Nephron (organoid): ENCODE results near the gene BIRC5.
A peak's percentile ranks its signal among the peaks of the same experiment; 100 is the strongest.
"Not testable (repeated sequence)": the region's sequence is repeated elsewhere in the genome, so short reads cannot be mapped to it uniquely, and the experiment has no call there.

ENCODE experiments used
- H3K27ac Mint-ChIP-seq, 3 experiments: 2 replicates each; pipeline ENCODE4 v1.8.0; 2020; ENCODE audit warnings: mixed read lengths in 3 of 3, mild to moderate bottlenecking in 2 of 3, moderate library complexity in 1 of 3
- H3K27me3 Mint-ChIP-seq: 2 replicates; pipeline ENCODE4 v1.8.0; 2021; ENCODE audit warnings: low read depth, mild to moderate bottlenecking, moderate library complexity, mixed read lengths
- H3K36me3 Mint-ChIP-seq: 2 replicates; pipeline ENCODE4 v1.8.0; 2020; ENCODE audit warnings: low read depth, mixed read lengths
- H3K4me1 Mint-ChIP-seq: 2 replicates; pipeline ENCODE4 v1.8.0; 2020; ENCODE audit warnings: mixed read lengths
- H3K4me3 Mint-ChIP-seq, 3 experiments: 2 replicates each; pipeline ENCODE4 v1.8.0; 2020; ENCODE audit warnings: mild to moderate bottlenecking in 3 of 3, mixed read lengths in 3 of 3, moderate library complexity in 2 of 3
- H3K9me3 Mint-ChIP-seq: 2 replicates; pipeline ENCODE4 v1.8.0; 2020; ENCODE audit warnings: mixed read lengths
- CTCF ChIP-seq, 3 experiments: fragments of 200-600 bp; sonication (generic); IDR thresholded peaks; one replicate each; pipeline ENCODE4 v1.5.0; 2021; ENCODE audit warnings: antibody characterized with exemption in 3 of 3; ENCODE audit not compliant: unreplicated experiment in 3 of 3

The BIRC5 gene

DNA sequence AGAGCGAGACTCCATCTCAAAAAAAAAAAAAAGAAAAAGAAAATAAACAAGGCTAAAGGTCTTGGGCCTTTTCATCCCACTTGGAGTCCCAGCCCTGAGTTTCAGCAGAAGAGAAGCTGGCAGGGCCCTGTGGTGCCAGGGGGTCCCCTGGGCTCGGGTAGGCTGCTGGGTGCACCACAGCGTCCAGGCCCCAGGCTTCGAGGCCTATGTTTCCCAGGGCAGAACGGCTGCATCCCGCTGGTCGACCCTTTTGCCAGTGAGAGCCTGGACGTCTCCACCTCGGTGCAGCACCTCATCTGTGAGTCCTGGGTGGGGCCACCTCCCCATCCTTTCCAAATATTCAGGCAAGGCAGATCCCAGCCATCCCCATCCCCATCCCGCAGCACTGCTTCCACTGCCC is 19.6 kb downstream of the BIRC5 start:
- peaks cover 29% of the 10 kb centered on the region for H3K4me1 Mint-ChIP-seq
- H3K27me3 Mint-ChIP-seq, result peaks cover 61% of the 10 kb centered on the region
- H3K9me3 Mint-ChIP-seq, result no peaks in the 10 kb centered on the region
- H3K27ac Mint-ChIP-seq, result no peak overlapping the region
- TF ChIP-seq CTCF (IDR thresholded peaks at IDR 0.05; ENCODE audit: unreplicated experiment in 3 of 3), result no peak
- no peak overlapping the region for H3K4me3 Mint-ChIP-seq
- H3K36me3 Mint-ChIP-seq, result no peaks in the 10 kb centered on the region

DNA sequence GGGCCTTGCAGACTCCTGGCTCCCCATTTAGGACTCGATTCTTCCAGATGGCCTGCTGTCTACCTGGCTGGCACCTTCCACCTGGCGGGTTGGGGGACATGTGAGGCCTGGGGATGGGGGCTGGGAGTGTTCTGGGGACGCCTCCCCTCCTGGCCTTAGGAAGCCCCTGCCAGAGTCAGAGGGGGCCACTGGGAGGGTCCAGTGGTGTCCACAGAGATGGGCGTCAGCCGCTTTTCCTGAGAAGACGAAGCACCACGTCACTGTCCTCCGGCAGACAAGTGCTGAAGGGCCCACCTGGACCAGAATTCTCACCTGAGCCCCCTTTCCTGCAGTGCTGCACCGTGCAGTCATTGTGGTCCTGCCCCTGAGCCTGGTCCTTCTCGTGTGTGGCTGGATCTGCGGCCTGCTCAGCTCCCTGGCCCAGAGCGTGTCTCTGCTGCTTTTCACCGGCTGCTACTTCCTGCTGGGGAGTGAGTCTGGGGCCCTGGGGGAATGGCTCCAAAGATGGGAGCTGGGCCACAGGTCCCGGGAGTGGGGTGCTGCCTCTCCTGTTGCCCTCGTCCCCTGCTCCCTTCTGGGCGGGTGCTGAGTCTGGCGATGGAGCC is 20.3 kb downstream of the BIRC5 start:
- Mint-ChIP-seq H3K9me3 (no peaks in the 10 kb centered on the region), H3K27me3 (peaks cover 56% of the 10 kb centered on the region), H3K4me3 (no peak overlapping the region), H3K27ac (no peak overlapping the region), H3K36me3 (no peaks in the 10 kb centered on the region), H3K4me1 (peaks cover 29% of the 10 kb centered on the region)
- no peak for TF ChIP-seq CTCF (IDR thresholded peaks at IDR 0.05; ENCODE audit: unreplicated experiment in 3 of 3)

DNA sequence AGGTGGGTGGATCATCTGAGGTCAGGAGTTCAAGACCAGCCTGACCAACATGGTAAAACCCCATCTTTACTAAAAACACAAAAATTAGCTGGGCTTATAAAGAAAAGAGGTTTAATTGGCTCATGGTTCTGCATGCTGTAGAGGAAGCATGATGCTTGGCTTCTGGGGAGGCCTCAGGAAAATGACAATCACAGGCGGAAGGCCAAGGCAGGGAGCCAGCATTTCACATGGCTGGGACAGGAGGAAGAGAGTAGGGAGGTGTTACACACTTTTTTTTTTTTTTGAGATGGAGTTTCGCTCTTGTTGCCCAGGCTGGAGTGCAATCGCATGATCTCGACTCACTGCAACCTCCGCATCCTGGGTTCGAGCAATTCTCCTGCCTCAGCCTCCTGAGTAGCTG is 21.0 kb downstream of the BIRC5 start:
- peaks cover 51% of the 10 kb centered on the region for H3K27me3 Mint-ChIP-seq
- H3K4me1 Mint-ChIP-seq, result peaks cover 29% of the 10 kb centered on the region
- H3K4me3 Mint-ChIP-seq, result peak overlapping the region in 1 of 3 experiments; percentile 40
- H3K36me3 Mint-ChIP-seq, H3K9me3 Mint-ChIP-seq: not testable (repeated sequence)
- H3K27ac Mint-ChIP-seq, result peak overlapping the region in 1 of 3 experiments; percentile 78

DNA sequence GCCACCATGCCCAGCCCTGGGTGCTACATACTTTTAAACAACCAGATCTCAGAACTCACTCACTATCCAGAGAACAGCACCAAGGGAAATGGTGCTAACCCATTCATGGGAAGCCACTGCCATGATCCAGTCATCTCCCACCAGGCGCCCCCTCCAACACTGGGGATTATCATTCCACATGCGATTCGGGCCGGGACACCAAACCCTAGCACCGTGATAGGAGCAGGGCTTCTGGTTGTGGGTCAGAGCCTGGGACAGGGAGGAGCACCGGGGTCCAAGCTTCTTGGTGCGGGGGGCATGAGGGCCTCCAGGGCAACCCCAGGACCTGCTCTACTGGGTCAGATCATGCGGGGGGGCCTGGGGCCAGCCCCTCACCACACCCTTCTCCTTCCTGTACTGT is 21.8 kb downstream of the BIRC5 start:
- H3K4me1 Mint-ChIP-seq, result peaks cover 25% of the 10 kb centered on the region
- H3K27me3 Mint-ChIP-seq, result peaks cover 42% of the 10 kb centered on the region
- H3K27ac Mint-ChIP-seq, result no peak overlapping the region
- no peaks in the 10 kb centered on the region for H3K9me3 Mint-ChIP-seq
- no peak overlapping the region for H3K4me3 Mint-ChIP-seq
- TF ChIP-seq CTCF (IDR thresholded peaks at IDR 0.05; ENCODE audit: unreplicated experiment in 3 of 3), result no peak
- no peaks in the 10 kb centered on the region for H3K36me3 Mint-ChIP-seq

GRCh38 chr17:78236362-78237127 is 22.5 kb downstream of the BIRC5 start:
- TF ChIP-seq CTCF (IDR thresholded peaks at IDR 0.05; ENCODE audit: unreplicated experiment in 3 of 3), result no peak
- Mint-ChIP-seq H3K9me3 (no peaks in the 10 kb centered on the region), H3K4me3 (no peak overlapping the region), H3K36me3 (no peaks in the 10 kb centered on the region), H3K4me1 (peaks cover 27% of the 10 kb centered on the region), H3K27ac (no peak overlapping the region), H3K27me3 (peaks cover 35% of the 10 kb centered on the region)

DNA sequence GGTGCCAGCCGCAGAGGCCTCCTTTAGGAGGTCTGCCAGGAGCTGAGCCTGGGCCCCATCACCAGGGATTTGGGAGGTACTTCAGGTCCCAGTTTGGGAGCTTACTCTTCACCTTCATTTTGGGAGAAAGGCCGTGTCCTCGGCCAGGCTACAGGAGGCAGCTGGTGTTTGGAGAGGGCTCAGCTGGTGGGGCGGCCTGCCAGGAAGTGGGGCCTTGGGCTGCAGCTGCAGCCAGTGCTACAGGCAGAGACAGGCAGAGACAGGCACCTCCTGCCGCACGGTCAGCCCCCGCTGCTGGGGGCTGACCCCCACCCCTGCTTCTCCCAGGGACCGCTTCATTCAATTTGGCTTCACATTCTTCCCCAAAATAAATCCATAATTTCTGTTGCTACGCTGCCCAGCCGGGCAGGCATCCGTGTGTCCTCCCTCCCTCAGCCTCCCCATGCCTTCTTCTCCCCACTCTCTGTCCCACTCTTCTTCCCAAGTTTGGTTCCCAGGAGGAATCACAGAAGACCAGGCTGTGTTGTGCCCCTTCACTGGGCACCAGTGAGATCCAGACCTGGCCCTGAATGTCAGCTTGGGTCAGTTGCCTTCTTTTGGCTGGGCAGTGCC is 23.5 kb downstream of the BIRC5 start:
- Mint-ChIP-seq H3K9me3 (no peaks in the 10 kb centered on the region), H3K4me3 (no peak overlapping the region), H3K27ac (no peak overlapping the region), H3K27me3 (peaks cover 28% of the 10 kb centered on the region), H3K36me3 (no peaks in the 10 kb centered on the region), H3K4me1 (peaks cover 30% of the 10 kb centered on the region)
- TF ChIP-seq CTCF (IDR thresholded peaks at IDR 0.05; ENCODE audit: unreplicated experiment in 3 of 3), result no peak
